Fibroblast of mammary gland (primary cell): ENCODE measurements around the gene SPEM3.
A peak's percentile ranks its signal among the peaks of the same experiment; 100 is the strongest.

Experiments used
- DNase-seq: peaks from one replicate; pipeline ENCODE4 v3.0.0-alpha.2; 2010; ENCODE audit warnings: low read depth
- H3K4me3 ChIP-seq: 2 replicates; pipeline ENCODE4 v1.5.1; 2011; ENCODE audit warnings: low read depth, mild to moderate bottlenecking, low read length, moderate library complexity; ENCODE audit not compliant: control insufficient read depth
- TF ChIP-seq, protein P1 (sequence below): conservative IDR thresholded peaks from 2 replicates; pipeline ENCODE4 v1.5.1; 2011; ENCODE audit warnings: low read depth, low read length, inconsistent platforms; ENCODE audit not compliant: control insufficient read depth, insufficient read depth

SPEM3 gene

DNA sequence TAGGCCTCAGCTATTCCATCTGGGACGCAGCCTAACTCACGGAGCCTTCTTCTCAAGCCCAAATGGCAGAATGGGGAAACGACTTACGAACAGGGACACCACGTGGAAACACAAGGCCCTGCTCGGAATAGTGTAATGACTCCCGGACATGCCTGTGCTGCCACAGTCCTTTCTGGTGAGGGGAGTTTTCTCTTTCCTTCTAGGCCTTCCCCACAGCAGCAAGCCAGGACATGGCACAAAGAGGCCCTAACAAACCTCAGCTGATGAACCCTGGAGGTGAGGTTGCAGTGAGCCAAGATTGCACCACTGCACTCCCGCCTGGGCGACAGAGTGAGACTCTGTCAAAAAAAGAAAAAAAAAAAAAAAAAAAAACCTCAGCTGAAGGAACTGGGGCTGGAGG, 35.4 kb downstream of the SPEM3 start:
- no peak overlapping the region for H3K4me3 ChIP-seq
- DNase-seq, result no peak
- TF ChIP-seq, protein P1, sequence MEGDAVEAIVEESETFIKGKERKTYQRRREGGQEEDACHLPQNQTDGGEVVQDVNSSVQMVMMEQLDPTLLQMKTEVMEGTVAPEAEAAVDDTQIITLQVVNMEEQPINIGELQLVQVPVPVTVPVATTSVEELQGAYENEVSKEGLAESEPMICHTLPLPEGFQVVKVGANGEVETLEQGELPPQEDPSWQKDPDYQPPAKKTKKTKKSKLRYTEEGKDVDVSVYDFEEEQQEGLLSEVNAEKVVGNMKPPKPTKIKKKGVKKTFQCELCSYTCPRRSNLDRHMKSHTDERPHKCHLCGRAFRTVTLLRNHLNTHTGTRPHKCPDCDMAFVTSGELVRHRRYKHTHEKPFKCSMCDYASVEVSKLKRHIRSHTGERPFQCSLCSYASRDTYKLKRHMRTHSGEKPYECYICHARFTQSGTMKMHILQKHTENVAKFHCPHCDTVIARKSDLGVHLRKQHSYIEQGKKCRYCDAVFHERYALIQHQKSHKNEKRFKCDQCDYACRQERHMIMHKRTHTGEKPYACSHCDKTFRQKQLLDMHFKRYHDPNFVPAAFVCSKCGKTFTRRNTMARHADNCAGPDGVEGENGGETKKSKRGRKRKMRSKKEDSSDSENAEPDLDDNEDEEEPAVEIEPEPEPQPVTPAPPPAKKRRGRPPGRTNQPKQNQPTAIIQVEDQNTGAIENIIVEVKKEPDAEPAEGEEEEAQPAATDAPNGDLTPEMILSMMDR, result no peak

DNA sequence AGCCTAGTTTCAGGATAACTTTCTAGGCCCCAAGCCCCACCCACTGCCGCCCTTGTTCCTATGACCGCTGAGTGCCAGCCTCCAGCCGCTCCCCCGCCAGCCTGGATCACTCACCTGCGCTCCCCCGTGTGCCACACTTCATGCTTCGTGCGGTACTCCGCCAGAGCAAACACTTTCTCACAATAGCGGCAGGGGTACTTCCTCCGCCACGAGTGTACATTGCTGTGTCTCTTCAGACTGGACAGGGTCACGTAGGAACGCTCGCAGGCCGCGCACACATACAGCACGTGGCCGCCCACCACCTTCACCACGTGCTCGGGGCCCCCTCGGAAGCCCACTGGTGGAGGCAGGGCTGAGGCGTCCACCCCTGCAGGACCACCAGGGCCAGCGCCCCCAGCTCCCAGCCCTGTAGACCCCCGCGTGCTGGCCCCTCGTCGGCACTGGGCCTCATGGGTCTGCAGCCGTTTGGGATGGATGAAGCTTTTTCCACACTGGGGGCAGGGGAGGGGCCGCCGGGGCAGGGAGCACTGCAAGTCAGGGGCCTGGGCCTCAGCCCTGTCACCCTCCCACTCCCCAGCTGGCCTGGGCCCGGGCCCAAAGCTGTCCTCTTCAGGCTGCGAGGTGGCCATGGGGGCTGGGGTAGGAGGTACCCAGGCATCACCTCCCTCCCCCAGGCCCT, 37.1 kb downstream of the SPEM3 start:
- H3K4me3 ChIP-seq, result no peak overlapping the region
- TF ChIP-seq, protein P1, result no peak
- DNase-seq, result no peak

DNA sequence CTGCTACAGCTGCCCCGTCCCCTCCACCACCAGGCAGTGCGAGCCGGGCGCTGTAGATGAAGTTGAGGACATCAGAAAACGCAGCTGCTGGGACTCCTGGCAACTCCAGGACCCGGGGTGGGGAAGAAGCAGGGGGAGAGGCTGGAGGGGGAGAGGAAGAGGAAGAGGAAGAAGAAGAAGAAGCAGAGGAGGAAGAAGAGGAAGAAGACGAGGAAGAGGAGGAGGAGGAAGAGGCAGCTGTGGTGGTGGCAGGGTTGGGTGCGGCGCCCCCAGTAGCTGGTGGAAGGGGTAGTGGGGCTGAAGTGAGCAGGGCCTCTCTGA, 37.6 kb downstream of the SPEM3 start:
- DNase-seq, result no peak
- TF ChIP-seq, protein P1, result no peak
- H3K4me3 ChIP-seq, result no peak overlapping the region

DNA sequence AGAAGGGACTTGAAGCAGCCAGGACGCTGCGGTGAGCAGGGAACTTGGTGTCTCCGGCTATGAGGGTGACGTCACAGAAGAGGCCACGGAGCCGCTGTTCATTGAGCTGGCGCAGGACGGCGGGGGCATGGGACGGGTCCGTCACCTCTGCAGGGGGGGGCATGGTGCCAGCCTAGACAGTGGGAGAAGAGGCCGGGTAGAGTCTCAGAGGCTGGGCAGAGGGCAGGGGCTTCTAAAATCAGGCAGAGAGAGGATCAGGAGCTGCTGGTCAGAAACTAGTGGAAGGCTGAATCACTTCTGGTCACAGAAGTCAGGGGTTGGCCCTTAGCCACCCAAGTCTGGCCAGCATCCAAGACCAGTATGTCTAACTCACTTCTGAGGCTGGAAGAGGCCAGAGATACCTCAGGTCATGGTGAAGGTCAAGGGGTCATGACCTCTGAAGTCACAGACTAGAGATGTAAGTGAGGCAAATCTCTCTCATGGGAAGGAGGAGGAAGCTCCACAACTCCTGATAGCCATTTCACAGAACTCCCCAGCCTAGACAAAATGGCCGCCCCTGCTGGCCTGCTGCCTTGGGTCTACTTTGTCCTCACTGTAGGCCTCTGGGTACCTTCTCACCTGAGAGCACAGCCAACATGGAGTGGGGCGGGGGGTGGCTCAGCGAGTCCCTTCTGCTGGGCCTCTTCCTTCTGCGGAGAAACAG, 38.1 kb downstream of the SPEM3 start:
- TF ChIP-seq, protein P1, result no peak
- DNase-seq, result peak; percentile 92
- H3K4me3 ChIP-seq, result no peak overlapping the region

DNA sequence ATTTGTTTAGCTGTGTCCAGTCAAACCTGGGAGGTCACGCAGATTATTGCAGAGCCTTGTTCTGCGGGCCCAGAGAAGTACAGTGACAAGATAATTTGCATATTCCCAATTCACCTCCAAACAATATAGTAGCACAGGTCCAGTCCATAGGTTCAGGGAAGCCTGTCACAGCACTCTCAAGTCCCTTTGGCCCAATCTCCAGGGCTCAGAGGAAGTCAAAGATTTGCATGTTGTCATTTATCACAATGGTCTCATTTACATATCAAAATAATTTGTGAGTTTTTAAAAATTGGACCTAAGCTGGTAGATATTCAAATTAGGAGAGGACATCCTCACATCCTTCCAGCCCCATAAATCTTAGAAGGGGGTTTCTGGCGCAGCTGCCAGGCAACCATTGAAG, 38.8 kb downstream of the SPEM3 start:
- no peak for DNase-seq
- TF ChIP-seq, protein P1, result no peak

DNA sequence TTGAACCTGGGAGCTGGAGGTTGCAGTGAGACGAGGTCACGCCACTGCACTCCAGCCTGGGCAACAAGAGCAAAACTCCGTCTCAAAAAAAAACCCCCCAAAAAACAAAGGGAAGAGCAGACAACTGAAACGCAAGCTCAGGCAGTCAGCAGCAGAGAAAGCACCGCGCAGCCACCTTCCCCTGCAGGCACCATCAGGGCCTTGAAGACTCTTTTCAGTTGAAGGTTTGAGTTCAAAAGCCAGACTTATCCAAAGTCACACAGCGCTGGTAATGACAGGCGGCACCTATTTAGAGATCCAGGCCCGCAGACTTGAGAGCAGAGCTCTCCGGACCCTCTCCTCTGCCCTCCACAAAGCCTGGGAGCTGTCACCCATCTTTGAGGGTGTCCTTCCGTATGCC, 39.6 kb downstream of the SPEM3 start:
- DNase-seq, result no peak
- no peak overlapping the region for H3K4me3 ChIP-seq
- TF ChIP-seq, protein P1, result no peak

More for the DNA sequence above, 38.8 kb downstream of the SPEM3 start:
- H3K4me3 ChIP-seq, result no peak overlapping the region
